Measurements from ENCODE around the gene ERH. TPM values are rescaled to one million over a fixed set of nuclear protein-coding genes. Genes with fewer than 3 reads are reported as not detected.

ERH gene
- total and polyA plus RNA-seq, 2 donors (not counting 3 experiments of a cell fraction or from before 2014, with no cell fraction given): 157 to 263 TPM

DNA sequence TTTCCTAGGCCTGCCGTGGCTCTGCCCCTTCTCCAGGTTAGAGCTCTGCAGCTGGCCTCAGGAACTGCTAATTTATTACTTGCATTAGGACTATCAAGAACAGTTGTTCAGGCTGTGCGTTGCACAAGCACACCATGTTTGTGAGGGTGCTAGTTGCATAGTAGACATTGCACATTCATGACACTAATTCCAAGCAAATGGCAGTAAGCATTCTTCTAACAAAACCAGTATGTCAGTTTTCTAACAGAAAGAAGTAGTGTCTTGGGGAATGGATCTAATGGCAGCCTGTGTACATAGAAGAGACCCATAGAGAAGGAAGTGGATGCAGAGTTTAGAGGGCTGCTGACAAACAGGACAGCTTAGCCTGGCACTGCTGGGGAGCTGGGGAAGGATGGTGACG lies 53.9 kb downstream of the ERH start:
- Histone ChIP-seq H3K4me1 (ENCODE audit: control insufficient read depth, extremely low read depth, insufficient read depth, low read length) (no peaks in the 10 kb centered on the region), H4K20me1 (replicated peaks; ENCODE audit: control insufficient read depth, extremely low read depth, insufficient read depth, low read length) (no peaks in the 10 kb centered on the region), H3K4me3 (replicated peaks in 1 of 3; ENCODE audit: insufficient read depth in 1 of 3, low read depth in 1 of 3, low read length in 3 of 3) (no peak overlapping the region), H3K9me3 (replicated peaks; ENCODE audit: control insufficient read depth, insufficient read depth, low read length) (no peaks in the 10 kb centered on the region), H3K27me3 (ENCODE audit: control insufficient read depth in 2 of 2, insufficient read depth in 2 of 2, low read length in 2 of 2) (peaks cover 3 to 11% of the 10 kb centered on the region in 2 experiments), H3K4me2 (ENCODE audit: insufficient read depth, low read length) (no peak overlapping the region), H3K36me3 (ENCODE audit: control insufficient read depth in 2 of 2, extremely low read depth in 1 of 2, insufficient read depth in 2 of 2, low read length in 2 of 2) (no peaks in the 10 kb centered on the region), H3K79me2 (ENCODE audit: control insufficient read depth, insufficient read depth, low read length) (no peaks in the 10 kb centered on the region), H3K9ac (replicated peaks; ENCODE audit: extremely low read depth, insufficient read depth, low read length) (no peak overlapping the region), H3K9me1 (replicated peaks; ENCODE audit: control insufficient read depth, extremely low read depth, insufficient read depth, low read length) (no peaks in the 10 kb centered on the region), H3K27ac (ENCODE audit: insufficient read depth, low read depth, low read length) (no peak overlapping the region), H2AFZ (ENCODE audit: low read depth, low read length) (no peak overlapping the region)
- intact Hi-C loops (cut with micrococcal nuclease): no loop called here
- BruUV-seq (replicated peaks): no TSS peak
- TF ChIP-seq GATA2 (IDR thresholded peaks at IDR 0.05; ENCODE audit: insufficient read depth, insufficient read length, low read depth, low read length) (no peak), JUN (IDR thresholded peaks at IDR 0.05; ENCODE audit: borderline replicate concordance, insufficient read depth, insufficient read length, low read depth) (no peak), FOS (IDR thresholded peaks at IDR 0.05; ENCODE audit: borderline replicate concordance, insufficient read depth, low read length) (no peak), CTCF (IDR thresholded peaks at IDR 0.05; ENCODE audit: extremely low read depth in 1 of 2, insufficient read depth in 1 of 2, low read depth in 1 of 2, low read length in 2 of 2) (no peak), MAX (IDR thresholded peaks at IDR 0.05; ENCODE audit: insufficient read depth, insufficient read length) (no peak), MYC (IDR thresholded peaks at IDR 0.05; ENCODE audit: low read depth, low read length) (no peak), POLR2A (IDR thresholded peaks at IDR 0.05; ENCODE audit: low read depth, low read length) (no peak), POLR2AphosphoS5 (IDR thresholded peaks at IDR 0.05; ENCODE audit: insufficient read depth, low read depth, low read length) (no peak), EZH2 (IDR thresholded peaks at IDR 0.05; ENCODE audit: borderline replicate concordance, low read depth, low read length, severe bottlenecking) (no peak)
- no peak for FAIRE-seq
- ChIA-PET POLR2A (no interaction called here), CTCF (interaction anchor here (1.0 to 8.0 kb wide), 6 partner anchors 9 to 481 kb away, joined by 3 to 78 read pairs (median 4); no protein-coding TSS in a partner anchor)
- dilution Hi-C loops (cut with MboI; ENCODE audit: extremely low pct_ligation_motif_present, low sequenced_read_pairs): no loop called here
- no peak for DNase-seq (ENCODE audit: low read depth, low spot score)
